Right lobe of liver (tissue), 4 donors: ENCODE results near the gene FOXO3B.
"Not testable (repeated sequence)": the region's sequence is repeated elsewhere in the genome, so short reads cannot be mapped to it uniquely, and the experiment has no call there.

ENCODE experiments used
- CTCF ChIP-seq, 4 donors: fragments of 200-600 bp in 3 of 4; fragments of 450-650 bp in 1 of 4; IDR thresholded peaks; one replicate each; pipeline versions ENCODE4 v1.5.1 to v1.8.0; 2016 to 2022; ENCODE audit warnings: antibody characterized with exemption in 4 of 4, mild to moderate bottlenecking in 2 of 4
- POLR2A ChIP-seq: fragments of 450-650 bp; IDR thresholded peaks from one replicate; pipeline ENCODE4 v1.6.1; 2017; ENCODE audit warnings: antibody characterized with exemption, mild to moderate bottlenecking
- donor health status: DM: no; HTN: no; CAD: no.
- donor health status: DM: no; HTN: no; CAD: no.
- donor health status: DM: no; HTN: yes; CAD: no.

- not testable (repeated sequence) for TF ChIP-seq CTCF (IDR thresholded peaks at IDR 0.05); POLR2A
Observed at GRCh38 chr17:18719428-18720110, 37.5 kb upstream of the FOXO3B start.
